Astrocyte of the cerebellum (primary cell): ENCODE measurements around the gene ARL2.

ENCODE experiments used
- DNase-seq: peaks from one replicate; pipeline ENCODE4 v3.0.0-alpha.2; 2011; ENCODE audit warnings: low read depth
- H3K4me3 ChIP-seq: 2 replicates; pipeline ENCODE4 v1.5.1; 2011; ENCODE audit warnings: mild to moderate bottlenecking, low read depth, low read length, moderate library complexity
- in situ Hi-C: cut with HindIII; loops from 2 replicates; pipeline ENCODE4 v1.10.0; 2017; ENCODE audit warnings: low sequenced_read_pairs
- TF ChIP-seq, protein P1 (sequence below): IDR thresholded peaks from 2 replicates; pipeline ENCODE4 v1.5.1; 2012; ENCODE audit warnings: low read length, low read depth, moderate library complexity, mild to moderate bottlenecking; ENCODE audit errors: missing control alignments

The ARL2 gene

GRCh38 chr11:65043881-65044501 is 30.0 kb downstream of the ARL2 start:
- TF ChIP-seq, protein P1, sequence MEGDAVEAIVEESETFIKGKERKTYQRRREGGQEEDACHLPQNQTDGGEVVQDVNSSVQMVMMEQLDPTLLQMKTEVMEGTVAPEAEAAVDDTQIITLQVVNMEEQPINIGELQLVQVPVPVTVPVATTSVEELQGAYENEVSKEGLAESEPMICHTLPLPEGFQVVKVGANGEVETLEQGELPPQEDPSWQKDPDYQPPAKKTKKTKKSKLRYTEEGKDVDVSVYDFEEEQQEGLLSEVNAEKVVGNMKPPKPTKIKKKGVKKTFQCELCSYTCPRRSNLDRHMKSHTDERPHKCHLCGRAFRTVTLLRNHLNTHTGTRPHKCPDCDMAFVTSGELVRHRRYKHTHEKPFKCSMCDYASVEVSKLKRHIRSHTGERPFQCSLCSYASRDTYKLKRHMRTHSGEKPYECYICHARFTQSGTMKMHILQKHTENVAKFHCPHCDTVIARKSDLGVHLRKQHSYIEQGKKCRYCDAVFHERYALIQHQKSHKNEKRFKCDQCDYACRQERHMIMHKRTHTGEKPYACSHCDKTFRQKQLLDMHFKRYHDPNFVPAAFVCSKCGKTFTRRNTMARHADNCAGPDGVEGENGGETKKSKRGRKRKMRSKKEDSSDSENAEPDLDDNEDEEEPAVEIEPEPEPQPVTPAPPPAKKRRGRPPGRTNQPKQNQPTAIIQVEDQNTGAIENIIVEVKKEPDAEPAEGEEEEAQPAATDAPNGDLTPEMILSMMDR = no peak
- in situ Hi-C loops = no loop called here
- DNase-seq = no peak
- H3K4me3 ChIP-seq = no peak overlapping the region

DNA sequence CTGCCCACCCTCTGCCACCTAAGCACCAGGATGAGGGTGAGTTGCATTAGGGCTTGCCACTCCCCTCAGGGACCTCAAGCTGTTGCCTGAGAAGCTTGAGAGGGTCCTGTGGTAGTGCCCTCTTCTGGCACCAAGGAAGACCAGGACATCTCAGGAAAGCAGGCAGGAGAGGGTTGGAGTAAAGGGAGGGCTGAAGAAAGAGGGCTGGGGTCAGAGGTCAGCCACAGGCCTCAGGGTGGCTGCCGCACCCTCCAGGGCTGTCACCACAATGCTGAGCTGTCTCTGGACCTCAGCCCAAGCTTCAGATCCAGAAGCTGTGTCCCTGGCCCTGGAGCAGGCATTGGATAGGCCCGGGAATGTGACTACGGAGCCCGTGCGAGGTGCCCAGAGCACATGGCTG is 31.1 kb downstream of the ARL2 start:
- TF ChIP-seq, protein P1 = no peak
- H3K4me3 ChIP-seq = no peak overlapping the region
- in situ Hi-C loops = no loop called here
- no peak for DNase-seq

DNA sequence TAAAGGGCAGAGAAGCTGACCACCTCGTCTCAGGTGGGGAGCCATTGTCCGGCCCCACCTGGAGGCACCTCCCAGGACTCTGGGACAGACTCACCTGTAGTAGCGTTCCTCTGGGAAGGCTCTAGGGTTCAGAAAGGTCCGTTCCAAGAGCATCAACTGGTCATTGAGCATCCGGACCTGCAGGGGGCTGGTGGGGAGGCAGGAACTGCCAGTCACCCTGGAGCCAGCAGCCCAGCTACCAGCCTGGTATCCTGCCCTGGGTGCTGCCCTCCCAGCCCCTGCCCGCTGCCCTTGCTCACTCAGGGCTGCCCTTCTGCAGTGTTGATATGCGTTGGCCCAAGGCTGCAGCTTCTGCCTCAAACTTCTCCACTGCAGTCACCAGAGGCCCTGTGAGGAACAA is 31.8 kb downstream of the ARL2 start:
- H3K4me3 ChIP-seq = no peak overlapping the region
- DNase-seq = no peak
- TF ChIP-seq, protein P1 = no peak
- in situ Hi-C loops = no loop called here

DNA sequence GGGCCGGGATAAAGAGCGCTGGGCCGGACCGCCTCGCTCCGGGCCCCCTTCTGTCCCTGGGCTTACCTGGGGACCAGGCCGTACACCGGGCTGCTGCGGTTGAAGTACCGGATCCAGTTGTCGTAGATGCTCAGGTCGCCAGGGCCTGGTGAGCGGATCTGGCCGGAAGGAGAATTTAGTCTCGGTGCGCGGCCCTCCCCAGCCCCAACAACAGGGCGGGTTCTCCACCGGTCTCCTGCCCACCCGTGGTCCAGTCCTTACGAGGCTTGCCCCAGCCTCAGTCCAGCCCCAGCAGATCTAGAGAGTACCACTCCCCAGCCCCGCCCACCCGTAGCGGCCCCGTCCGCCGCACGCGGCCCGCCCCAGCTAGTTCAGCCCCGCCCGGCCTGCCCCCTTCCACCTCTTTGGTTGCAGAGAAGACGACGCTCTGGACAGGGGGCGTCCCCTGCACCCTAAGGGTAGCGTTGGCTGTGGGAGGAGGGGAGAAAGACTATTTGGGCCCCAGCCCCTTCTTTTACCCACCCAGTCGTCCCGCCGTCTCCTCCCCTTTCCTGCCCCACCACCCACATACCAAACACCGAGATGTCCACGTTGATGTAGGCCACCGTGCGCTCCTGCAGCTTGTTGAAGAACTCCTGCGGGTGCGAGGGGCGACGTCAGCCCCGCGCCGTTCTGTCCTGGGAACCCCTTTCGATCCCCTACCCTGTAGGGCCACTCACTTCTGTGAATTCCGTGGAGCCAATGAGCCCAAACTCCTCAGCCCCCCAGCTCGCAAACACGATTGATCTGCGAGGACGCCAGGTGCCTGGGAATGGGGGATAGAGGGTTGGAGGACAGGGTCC is 33.8 kb downstream of the ARL2 start:
- H3K4me3 ChIP-seq = peak overlapping the region; percentile 28
- DNase-seq = no peak
- in situ Hi-C loops = no loop called here
- TF ChIP-seq, protein P1 = no peak

DNA sequence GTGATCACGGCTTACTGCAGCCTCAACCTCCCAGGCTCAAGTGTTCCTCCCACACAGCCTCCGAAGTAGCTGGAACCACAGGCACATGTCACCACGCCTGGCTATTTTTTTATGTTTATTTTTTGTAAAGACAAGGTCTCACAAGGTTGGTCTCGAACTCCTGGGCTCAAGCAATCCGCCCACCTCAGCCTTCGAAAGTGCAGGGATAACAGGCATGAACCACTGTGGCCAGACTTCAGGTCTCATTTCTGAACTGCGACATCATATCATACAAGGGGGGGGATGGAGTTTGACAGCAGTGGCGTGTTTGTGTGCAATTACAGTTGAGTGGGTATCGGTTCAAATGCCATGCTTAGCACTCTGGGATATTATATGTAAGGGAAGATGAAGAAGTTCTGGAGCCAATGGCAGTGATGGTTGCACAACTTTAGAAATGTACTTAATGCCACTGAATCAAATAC is 37.5 kb downstream of the ARL2 start:
- no peak for DNase-seq
- H3K4me3 ChIP-seq = no peak overlapping the region
- in situ Hi-C loops = no loop called here
- TF ChIP-seq, protein P1 = no peak

GRCh38 chr11:65053827-65054508 is 40.0 kb downstream of the ARL2 start:
- DNase-seq = no peak
- no peak overlapping the region for H3K4me3 ChIP-seq
- TF ChIP-seq, protein P1 = no peak
- in situ Hi-C loops = no loop called here
